Activated CD4-positive, alpha-beta T cell treated with anti-CD3 and anti-CD28 coated beads, Interleukin-2, amount 50 U/mL, for 4 hours (primary cell): ENCODE measurements around the gene SLIT1.

Source experiments
- DNase-seq, 2 experiments: peaks; one replicate each; pipeline ENCODE4 v3.0.0-alpha.2; 2020

SLIT1 gene

DNA sequence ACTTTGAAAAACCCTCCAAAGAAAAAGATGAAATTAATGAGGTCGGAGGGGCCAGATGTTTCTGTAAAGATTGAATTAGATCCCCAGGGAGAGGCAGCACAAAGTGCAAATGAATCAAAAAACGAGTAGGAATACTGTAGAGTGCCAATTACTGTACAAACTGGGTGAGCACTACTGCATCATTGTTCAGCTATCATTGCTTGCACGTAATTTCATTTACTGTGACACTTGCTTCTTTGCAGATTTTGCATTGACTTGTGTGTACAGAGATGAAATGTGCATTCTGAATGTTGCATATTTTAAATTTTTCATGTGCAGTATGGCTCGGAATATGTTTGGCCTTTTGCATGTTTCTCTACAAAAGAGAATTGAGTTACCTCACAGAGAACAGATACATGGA lies 230.0 kb downstream of the SLIT1 start:
- DNase-seq: no peak

DNA sequence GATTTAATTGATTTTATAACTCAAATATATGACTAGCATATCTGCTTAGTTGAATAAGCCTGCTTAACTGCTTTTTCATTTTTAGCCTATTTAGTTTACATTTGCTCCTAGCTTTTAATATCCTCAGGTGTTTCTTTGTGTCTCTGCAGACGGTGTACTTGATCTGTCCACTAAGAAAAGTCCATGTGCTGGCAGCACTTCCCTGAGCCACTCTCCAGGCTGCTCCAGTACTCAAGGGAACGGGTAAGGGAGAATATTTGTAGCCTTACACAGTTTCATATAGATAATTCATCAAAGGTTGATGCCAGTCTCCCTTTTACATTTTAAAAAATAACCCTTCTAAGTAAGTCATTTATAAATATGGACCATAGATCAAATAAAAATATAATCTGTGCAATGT lies 233.8 kb downstream of the SLIT1 start:
- DNase-seq: no peak

DNA sequence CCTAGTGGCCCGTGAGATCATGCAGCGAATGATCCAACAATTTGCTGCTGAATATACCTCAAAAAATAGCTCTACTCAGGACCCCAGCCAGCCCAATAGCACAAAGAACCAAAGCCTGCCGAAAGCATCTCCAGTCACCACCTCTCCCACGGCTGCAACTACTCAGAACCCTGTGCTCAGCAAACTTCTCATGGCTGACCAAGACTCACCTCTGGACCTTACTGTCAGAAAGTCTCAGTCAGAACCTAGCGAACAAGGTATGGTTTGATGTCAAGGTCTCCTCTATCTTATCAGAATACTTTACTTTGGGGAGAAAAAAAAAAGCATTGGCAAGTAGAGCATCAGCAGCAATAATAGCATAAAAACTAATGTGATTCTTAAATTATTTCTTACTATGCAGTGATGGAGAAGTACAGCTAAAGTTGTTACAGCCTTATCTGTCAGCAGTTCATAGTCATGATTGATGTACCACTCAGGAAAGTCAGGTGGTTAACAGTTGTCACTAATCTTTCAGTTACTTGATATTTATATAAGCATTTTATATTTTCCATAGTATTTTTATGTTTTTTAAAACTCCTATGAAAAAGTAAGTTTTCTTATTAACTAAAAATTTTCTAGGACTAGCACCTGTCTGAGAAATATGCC lies 236.6 kb downstream of the SLIT1 start:
- DNase-seq: no peak
